ENCODE data around the gene IRX1. TPM values are rescaled to one million over a fixed set of nuclear protein-coding genes. Genes with fewer than 3 reads are reported as not detected.

The IRX1 gene
- total RNA-seq, result 40.1 and 41.2 TPM in 2 replicates

DNA sequence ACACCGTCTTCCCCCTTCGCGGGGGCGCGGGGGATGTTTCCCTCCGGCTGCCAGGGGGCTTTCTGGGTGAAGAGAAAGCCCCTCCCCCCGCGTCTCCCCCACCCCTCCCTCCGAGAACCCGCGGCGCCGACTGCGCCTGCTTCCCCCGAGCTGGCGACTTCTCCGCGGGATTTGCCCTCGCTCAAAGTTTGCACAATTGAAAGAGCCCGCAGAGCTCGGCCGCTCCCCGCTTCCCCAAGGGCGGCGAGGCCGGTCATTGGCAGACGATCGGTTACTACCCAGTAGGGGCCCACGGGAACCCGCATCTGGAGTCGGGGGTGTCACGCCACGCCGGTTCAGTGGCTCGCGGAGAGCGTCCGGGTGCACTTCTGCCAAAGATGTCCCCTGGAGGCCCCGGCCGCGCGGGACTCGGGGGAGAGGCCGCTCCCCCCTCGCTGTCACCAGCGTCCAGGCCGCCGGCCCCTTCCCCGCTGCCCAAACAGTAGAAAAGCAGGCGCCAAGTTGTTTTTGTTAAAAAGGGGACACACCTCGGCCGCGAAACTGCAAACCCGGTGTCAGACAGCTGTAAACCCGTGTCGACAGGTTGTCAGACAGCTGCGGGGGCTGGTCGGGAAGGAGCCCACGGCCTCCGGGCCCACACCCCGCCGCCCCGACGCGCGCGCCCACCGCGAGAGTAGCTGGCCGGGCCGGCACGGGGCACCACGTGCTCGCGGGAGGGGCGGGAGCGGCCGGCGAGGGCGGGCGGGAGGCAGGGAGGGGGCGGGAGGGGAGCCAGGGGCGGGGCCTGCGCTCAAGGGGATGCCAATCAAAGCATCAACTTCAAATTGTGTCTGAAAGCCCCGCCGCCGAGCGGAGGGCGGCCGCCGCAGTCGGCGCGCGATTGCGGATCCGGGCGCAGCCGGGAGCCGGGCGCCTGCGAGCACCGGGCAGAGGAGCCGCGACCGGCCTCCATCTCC, at the start of gene IRX1:
TSS of gene IRX1 (plus strand) at position 827 of the 956 bp plus-strand sequence. CDS start 274 bp downstream, outside the sequence.

Measured in hair follicular keratinocyte (primary cell).